CD4-positive, alpha-beta T cell treated with Interferon gamma for 1 hour (primary cell): ENCODE results near the gene ZFHX2.
"Not testable (repeated sequence)": the region's sequence is repeated elsewhere in the genome, so short reads cannot be mapped to it uniquely, and the experiment has no call there.

ENCODE experiments used
- DNase-seq: peaks from one replicate; pipeline ENCODE4 v3.0.0-alpha.2; 2020

ZFHX2 gene

GRCh38 chr14:23551266-23552028 is at the start of gene ZFHX2:
Gene ZFHX2, minus strand, starts transcription at chr14:23551765. Its CDS starts 16,440 bp downstream, at chr14:23535325.
- DNase-seq = peak; percentile 56

- DNase-seq = no peak
Measured at GRCh38 chr14:23600806-23601205, 49.2 kb upstream of the ZFHX2 start.

GRCh38 chr14:23600322-23600707 is 48.8 kb upstream of the ZFHX2 start:
- no peak for DNase-seq

GRCh38 chr14:23594191-23594590 is 42.6 kb upstream of the ZFHX2 start:
- not testable (repeated sequence) for DNase-seq

- no peak for DNase-seq
Measured at GRCh38 chr14:23590198-23590597, 38.6 kb upstream of the ZFHX2 start.

GRCh38 chr14:23589606-23590005 is 38.0 kb upstream of the ZFHX2 start:
- no peak for DNase-seq

- peak; percentile 83 for DNase-seq
Measured at GRCh38 chr14:23588884-23589598, 37.5 kb upstream of the ZFHX2 start.

GRCh38 chr14:23584527-23585203 is 33.1 kb upstream of the ZFHX2 start:
- DNase-seq = not testable (repeated sequence)

GRCh38 chr14:23583761-23584526 is 32.4 kb upstream of the ZFHX2 start:
- DNase-seq = not testable (repeated sequence)

GRCh38 chr14:23582906-23583760 is 31.6 kb upstream of the ZFHX2 start:
- no peak for DNase-seq

GRCh38 chr14:23580948-23581281 is 29.4 kb upstream of the ZFHX2 start:
- DNase-seq = no peak

- no peak for DNase-seq
Measured at GRCh38 chr14:23580152-23580926, 28.8 kb upstream of the ZFHX2 start.

- DNase-seq = no peak
Measured at GRCh38 chr14:23579739-23580138, 28.2 kb upstream of the ZFHX2 start.

- no peak for DNase-seq
Measured at GRCh38 chr14:23579311-23579630, 27.7 kb upstream of the ZFHX2 start.

GRCh38 chr14:23578560-23579310 is 27.2 kb upstream of the ZFHX2 start, which contains the start of gene JPH4:
Gene JPH4, minus strand, starts transcription at chr14:23578790. Its CDS starts 1,337 bp downstream, at chr14:23577453.
- no peak for DNase-seq

GRCh38 chr14:23577710-23578392 is 26.3 kb upstream of the ZFHX2 start:
- DNase-seq = no peak

GRCh38 chr14:23577004-23577681 is 25.6 kb upstream of the ZFHX2 start:
- no peak for DNase-seq

- no peak for DNase-seq
Measured at GRCh38 chr14:23573384-23574015, 21.9 kb upstream of the ZFHX2 start.

GRCh38 chr14:23572836-23573235 is 21.3 kb upstream of the ZFHX2 start:
- peak; percentile 38 for DNase-seq
